H1 (cell line): ENCODE data around the gene THADA. TPM values are rescaled to one million over a fixed set of nuclear protein-coding genes. Genes with fewer than 3 reads are reported as not detected.

Experiments
- CEBPB ChIP-seq: IDR thresholded peaks from 2 replicates; pipeline ENCODE4 v1.6.1; 2012; ENCODE audit warnings: low read depth, low read length
- GTF2F1 ChIP-seq: IDR thresholded peaks from 2 replicates; pipeline ENCODE4 v1.6.1; 2012; ENCODE audit warnings: low read depth, low read length, improper control_type of control experiment, borderline replicate concordance
- MAFK ChIP-seq: IDR thresholded peaks from 2 replicates; pipeline ENCODE4 v1.6.1; 2012; ENCODE audit warnings: low read depth, mild to moderate bottlenecking, improper control_type of control experiment, low read length
- TEAD4 ChIP-seq: IDR thresholded peaks from 2 replicates; pipeline ENCODE4 v1.6.1; 2012; ENCODE audit warnings: low read depth, low read length, inconsistent platforms, mixed read lengths
- polyA plus RNA-seq, 7 experiments: library from polyadenylated mRNA; depleted of rRNA in 3 of 7; stranded (reverse) in 5 of 7; unstranded in 2 of 7; fragments of >200 nt in 5 of 7; fragments of 200-250 nt in 2 of 7; gene quantifications; 1 replicate in 5 of 7; 2 replicates in 1 of 7; 4 replicates in 1 of 7; pipeline versions ENCODE4 v1.2.1 to v1.2.3, GENCODE V29; 2011 to 2013; ENCODE audit warnings: missing spikeins in 2 of 7, mixed read lengths in 2 of 7
- total RNA-seq: library from RNA; stranded (reverse); fragmentation: NEBNext Ultra II Directional; extraction: Animal tissue kit (Norgen Biotek cat#: 25700); gene quantifications from 2 replicates; pipeline ENCODE4 v1.2.1, GENCODE V29; 2021
- TF ChIP-seq, protein P1 (sequence below): IDR thresholded peaks from 2 replicates; pipeline ENCODE4 v1.6.1; 2012; ENCODE audit warnings: inconsistent platforms
- TF ChIP-seq, protein P2 (sequence below): fragments of 300-600 bp; sonication (generic); IDR thresholded peaks from 2 replicates; pipeline ENCODE4 v1.7.1; 2012; ENCODE audit warnings: low read length, moderate library complexity, mild to moderate bottlenecking, inconsistent platforms; ENCODE audit not compliant: insufficient replicate concordance

THADA gene
- total and polyA plus RNA-seq, 2 of the 8 experiments (the other 6 are each of a cell fraction or from before 2014, with no cell fraction given): 22.4 to 26.8 TPM

DNA sequence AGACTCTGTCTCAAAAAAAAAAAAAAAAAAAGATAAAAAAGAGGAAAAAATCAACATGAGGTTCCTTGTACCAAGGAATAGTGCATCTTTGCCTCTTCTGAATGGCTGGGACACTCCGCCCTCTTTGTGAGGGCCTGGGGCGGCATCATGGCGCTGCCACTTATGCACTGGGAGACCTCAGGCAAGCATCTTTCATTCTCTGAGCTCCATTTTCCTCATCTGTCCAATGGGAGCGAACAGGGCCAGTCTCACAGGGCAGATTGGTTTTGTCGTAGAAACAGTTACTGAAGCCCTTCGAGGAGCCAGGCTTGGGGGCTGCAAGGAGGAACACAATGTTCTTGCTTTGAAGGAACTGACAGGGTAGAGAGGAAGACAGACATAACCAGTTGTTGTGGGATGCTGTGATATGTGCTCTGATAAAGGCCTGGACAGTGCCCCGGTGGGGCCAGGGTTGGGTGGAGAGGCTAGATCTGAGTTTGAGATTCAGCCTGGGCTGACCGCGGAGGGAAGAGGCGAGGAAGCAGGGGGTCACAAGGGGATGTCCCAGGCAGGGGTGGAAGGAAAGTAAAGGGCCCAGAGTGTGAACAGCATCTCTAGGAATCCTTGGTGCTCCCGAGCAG, 383.5 kb downstream of the THADA start (continued):
- TF ChIP-seq, protein P1, sequence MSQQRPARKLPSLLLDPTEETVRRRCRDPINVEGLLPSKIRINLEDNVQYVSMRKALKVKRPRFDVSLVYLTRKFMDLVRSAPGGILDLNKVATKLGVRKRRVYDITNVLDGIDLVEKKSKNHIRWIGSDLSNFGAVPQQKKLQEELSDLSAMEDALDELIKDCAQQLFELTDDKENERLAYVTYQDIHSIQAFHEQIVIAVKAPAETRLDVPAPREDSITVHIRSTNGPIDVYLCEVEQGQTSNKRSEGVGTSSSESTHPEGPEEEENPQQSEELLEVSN: no peak
- TF ChIP-seq CEBPB (no peak), GTF2F1 (no peak), TEAD4 (no peak), MAFK (no peak)
- TF ChIP-seq, protein P2, sequence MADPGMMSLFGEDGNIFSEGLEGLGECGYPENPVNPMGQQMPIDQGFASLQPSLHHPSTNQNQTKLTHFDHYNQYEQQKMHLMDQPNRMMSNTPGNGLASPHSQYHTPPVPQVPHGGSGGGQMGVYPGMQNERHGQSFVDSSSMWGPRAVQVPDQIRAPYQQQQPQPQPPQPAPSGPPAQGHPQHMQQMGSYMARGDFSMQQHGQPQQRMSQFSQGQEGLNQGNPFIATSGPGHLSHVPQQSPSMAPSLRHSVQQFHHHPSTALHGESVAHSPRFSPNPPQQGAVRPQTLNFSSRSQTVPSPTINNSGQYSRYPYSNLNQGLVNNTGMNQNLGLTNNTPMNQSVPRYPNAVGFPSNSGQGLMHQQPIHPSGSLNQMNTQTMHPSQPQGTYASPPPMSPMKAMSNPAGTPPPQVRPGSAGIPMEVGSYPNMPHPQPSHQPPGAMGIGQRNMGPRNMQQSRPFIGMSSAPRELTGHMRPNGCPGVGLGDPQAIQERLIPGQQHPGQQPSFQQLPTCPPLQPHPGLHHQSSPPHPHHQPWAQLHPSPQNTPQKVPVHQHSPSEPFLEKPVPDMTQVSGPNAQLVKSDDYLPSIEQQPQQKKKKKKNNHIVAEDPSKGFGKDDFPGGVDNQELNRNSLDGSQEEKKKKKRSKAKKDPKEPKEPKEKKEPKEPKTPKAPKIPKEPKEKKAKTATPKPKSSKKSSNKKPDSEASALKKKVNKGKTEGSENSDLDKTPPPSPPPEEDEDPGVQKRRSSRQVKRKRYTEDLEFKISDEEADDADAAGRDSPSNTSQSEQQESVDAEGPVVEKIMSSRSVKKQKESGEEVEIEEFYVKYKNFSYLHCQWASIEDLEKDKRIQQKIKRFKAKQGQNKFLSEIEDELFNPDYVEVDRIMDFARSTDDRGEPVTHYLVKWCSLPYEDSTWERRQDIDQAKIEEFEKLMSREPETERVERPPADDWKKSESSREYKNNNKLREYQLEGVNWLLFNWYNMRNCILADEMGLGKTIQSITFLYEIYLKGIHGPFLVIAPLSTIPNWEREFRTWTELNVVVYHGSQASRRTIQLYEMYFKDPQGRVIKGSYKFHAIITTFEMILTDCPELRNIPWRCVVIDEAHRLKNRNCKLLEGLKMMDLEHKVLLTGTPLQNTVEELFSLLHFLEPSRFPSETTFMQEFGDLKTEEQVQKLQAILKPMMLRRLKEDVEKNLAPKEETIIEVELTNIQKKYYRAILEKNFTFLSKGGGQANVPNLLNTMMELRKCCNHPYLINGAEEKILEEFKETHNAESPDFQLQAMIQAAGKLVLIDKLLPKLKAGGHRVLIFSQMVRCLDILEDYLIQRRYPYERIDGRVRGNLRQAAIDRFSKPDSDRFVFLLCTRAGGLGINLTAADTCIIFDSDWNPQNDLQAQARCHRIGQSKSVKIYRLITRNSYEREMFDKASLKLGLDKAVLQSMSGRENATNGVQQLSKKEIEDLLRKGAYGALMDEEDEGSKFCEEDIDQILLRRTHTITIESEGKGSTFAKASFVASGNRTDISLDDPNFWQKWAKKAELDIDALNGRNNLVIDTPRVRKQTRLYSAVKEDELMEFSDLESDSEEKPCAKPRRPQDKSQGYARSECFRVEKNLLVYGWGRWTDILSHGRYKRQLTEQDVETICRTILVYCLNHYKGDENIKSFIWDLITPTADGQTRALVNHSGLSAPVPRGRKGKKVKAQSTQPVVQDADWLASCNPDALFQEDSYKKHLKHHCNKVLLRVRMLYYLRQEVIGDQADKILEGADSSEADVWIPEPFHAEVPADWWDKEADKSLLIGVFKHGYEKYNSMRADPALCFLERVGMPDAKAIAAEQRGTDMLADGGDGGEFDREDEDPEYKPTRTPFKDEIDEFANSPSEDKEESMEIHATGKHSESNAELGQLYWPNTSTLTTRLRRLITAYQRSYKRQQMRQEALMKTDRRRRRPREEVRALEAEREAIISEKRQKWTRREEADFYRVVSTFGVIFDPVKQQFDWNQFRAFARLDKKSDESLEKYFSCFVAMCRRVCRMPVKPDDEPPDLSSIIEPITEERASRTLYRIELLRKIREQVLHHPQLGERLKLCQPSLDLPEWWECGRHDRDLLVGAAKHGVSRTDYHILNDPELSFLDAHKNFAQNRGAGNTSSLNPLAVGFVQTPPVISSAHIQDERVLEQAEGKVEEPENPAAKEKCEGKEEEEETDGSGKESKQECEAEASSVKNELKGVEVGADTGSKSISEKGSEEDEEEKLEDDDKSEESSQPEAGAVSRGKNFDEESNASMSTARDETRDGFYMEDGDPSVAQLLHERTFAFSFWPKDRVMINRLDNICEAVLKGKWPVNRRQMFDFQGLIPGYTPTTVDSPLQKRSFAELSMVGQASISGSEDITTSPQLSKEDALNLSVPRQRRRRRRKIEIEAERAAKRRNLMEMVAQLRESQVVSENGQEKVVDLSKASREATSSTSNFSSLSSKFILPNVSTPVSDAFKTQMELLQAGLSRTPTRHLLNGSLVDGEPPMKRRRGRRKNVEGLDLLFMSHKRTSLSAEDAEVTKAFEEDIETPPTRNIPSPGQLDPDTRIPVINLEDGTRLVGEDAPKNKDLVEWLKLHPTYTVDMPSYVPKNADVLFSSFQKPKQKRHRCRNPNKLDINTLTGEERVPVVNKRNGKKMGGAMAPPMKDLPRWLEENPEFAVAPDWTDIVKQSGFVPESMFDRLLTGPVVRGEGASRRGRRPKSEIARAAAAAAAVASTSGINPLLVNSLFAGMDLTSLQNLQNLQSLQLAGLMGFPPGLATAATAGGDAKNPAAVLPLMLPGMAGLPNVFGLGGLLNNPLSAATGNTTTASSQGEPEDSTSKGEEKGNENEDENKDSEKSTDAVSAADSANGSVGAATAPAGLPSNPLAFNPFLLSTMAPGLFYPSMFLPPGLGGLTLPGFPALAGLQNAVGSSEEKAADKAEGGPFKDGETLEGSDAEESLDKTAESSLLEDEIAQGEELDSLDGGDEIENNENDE: no peak
